NCI-H146 treated with DMSO at 0.1 percent for 48 hours (cell line): ENCODE results near the gene HIVEP3.

Source experiments
- DNase-seq: peaks from one replicate; lab custom pipeline; 2025; ENCODE audit not compliant: unreplicated experiment; lab: John Stamatoyannopoulos, UW

The HIVEP3 gene

GRCh38 chr1:41658431-41659158 lies 260.1 kb downstream of the HIVEP3 start:
- no peak for DNase-seq

- DNase-seq = no peak
These were observed 260.9 kb downstream of the HIVEP3 start for GRCh38 chr1:41657679-41658295.

- DNase-seq = no peak
These were observed 261.8 kb downstream of the HIVEP3 start for GRCh38 chr1:41656825-41657500.

GRCh38 chr1:41656068-41656467 lies 262.7 kb downstream of the HIVEP3 start:
- DNase-seq = no peak

GRCh38 chr1:41655632-41656031 lies 263.1 kb downstream of the HIVEP3 start:
- DNase-seq = no peak

- no peak for DNase-seq
These were observed 265.1 kb downstream of the HIVEP3 start for GRCh38 chr1:41653574-41653973.

GRCh38 chr1:41652384-41653265 lies 266.1 kb downstream of the HIVEP3 start:
- no peak for DNase-seq

- no peak for DNase-seq
These were observed 268.5 kb downstream of the HIVEP3 start for GRCh38 chr1:41650028-41650880.

GRCh38 chr1:41649396-41650027 lies 269.2 kb downstream of the HIVEP3 start:
- no peak for DNase-seq

GRCh38 chr1:41648844-41649243 lies 269.9 kb downstream of the HIVEP3 start:
- DNase-seq = no peak

- DNase-seq = no peak
These were observed 270.5 kb downstream of the HIVEP3 start for GRCh38 chr1:41648230-41648629.

- DNase-seq = no peak
These were observed 271.2 kb downstream of the HIVEP3 start for GRCh38 chr1:41647221-41648135.

GRCh38 chr1:41646186-41646585 lies 272.5 kb downstream of the HIVEP3 start:
- no peak for DNase-seq

- no peak for DNase-seq
These were observed 273.7 kb downstream of the HIVEP3 start for GRCh38 chr1:41645062-41645461.

- DNase-seq = no peak
These were observed 275.6 kb downstream of the HIVEP3 start for GRCh38 chr1:41642922-41643821.

- DNase-seq = no peak
These were observed 276.7 kb downstream of the HIVEP3 start for GRCh38 chr1:41641941-41642527.

GRCh38 chr1:41641475-41641814 lies 277.3 kb downstream of the HIVEP3 start:
- DNase-seq = no peak
